ENCODE results near the gene CYP24A1. TPM values are rescaled to one million over a fixed set of nuclear protein-coding genes. Genes with fewer than 3 reads are reported as not detected.

The CYP24A1 gene
- polyA plus RNA-seq, 6 donors from 2014 or later: not detected

DNA sequence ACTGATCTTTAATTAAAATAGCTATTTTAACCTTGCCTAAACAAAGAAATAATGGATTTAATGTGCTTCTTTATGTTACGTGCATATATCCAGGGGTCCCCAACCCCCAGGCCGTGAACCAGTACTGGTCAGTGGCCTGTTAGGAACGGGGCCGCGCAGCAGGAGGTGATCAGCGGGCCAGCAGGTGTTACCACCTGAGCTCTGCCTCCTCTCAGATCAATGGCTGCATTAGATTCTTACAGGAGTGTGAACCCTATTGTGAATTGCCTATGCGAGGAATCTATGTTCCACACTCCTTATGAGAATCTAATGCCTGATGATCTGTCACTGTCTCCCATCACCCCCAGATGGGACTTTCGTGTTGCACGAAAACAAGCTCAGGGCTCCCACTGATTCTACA is 8.8 kb downstream of the CYP24A1 start:
- DNase-seq (no peak), ATAC-seq (ENCODE audit: low read depth in 2 of 2) (no peak)
- Mint-ChIP-seq H3K4me1 (no peaks in the 10 kb centered on the region), H3K27ac (no peak overlapping the region), H3K27me3 (peaks cover 41 to 44% (median 43%) of the 10 kb centered on the region in 3 donors), H3K36me3 (no peaks in the 10 kb centered on the region), H3K9me3 (no peaks in the 10 kb centered on the region), H3K4me3 (no peak overlapping the region)

DNA sequence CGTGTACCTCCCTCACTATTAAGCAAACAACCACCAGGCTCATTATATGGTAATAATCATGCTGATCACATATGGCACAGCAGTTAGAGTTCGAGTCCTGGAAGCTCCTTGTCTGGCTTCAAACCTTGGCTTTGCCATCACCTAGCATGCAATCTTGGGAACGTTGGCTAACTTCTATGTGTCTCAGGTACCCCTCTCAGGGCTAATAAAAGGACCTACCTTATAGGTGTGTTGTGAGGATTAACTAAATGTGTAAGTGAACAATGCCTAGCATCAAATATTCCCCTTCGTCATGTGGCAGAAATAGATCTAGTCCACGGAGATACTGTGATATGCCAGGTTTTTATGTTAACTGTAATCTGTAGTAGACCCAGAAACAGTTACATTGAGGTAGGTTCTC is 10.4 kb downstream of the CYP24A1 start:
- no peaks in the 10 kb centered on the region for H3K36me3 Mint-ChIP-seq
- no peak for DNase-seq
- H3K4me1 Mint-ChIP-seq: no peaks in the 10 kb centered on the region
- no peak for ATAC-seq (ENCODE audit: low read depth in 2 of 2)
- peaks cover 25 to 37% (median 28%) of the 10 kb centered on the region in 3 donors for H3K27me3 Mint-ChIP-seq
- H3K4me3 Mint-ChIP-seq: no peak overlapping the region
- H3K27ac Mint-ChIP-seq: no peak overlapping the region
- no peaks in the 10 kb centered on the region for H3K9me3 Mint-ChIP-seq

DNA sequence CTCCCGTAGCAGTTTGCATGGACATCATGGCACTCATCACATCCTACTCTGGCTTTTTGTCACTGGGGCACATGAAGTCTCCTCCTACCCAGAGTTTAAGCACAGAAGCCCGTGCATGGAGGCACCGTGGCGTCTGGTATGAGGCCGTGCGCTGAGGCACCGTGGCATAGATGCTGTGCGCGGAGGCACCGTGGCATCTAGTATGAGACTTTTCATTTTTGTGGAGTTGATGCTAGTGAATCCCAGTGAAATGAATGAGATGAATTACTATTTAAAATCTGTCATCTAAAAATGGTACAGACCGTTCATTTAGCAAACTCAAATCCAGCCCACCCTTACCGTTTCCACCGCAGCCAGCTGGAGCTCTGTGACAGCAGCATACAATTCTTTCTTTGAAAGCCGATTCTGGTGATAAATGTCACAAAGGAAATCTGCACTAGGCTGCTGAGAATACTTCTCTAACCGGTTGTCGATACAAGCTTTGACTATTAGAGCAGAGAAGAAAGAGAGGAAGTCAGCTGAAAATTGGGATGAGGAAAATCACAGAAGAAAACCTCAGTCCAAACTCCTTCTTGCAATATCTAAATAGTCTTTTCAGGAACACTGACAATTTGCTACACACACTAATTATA is 11.3 kb downstream of the CYP24A1 start:
- Mint-ChIP-seq H3K27me3 (peaks cover 15 to 29% (median 20%) of the 10 kb centered on the region in 3 donors), H3K4me3 (no peak overlapping the region), H3K9me3 (no peaks in the 10 kb centered on the region), H3K36me3 (no peaks in the 10 kb centered on the region), H3K4me1 (no peaks in the 10 kb centered on the region), H3K27ac (no peak overlapping the region)
- DNase-seq (no peak), ATAC-seq (ENCODE audit: low read depth in 2 of 2) (no peak)

DNA sequence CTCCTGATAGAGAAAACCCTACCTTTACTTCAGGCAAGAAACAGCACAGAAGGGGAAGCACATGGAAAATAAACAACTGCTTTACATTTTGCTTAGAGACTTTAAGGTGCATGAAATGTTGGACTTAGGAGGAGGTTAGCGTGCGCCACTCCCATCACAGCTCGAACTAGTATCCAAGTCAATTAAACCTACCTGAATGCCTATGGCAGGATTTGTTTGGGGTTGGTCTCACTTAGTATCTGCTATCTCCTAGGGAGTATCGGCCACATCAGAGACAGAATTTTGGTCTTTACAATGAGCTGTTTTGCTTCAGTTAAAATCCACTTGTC is 12.0 kb downstream of the CYP24A1 start:
- DNase-seq (no peak), ATAC-seq (ENCODE audit: low read depth in 2 of 2) (no peak)
- H3K9me3 Mint-ChIP-seq: no peaks in the 10 kb centered on the region
- H3K4me3 Mint-ChIP-seq: no peak overlapping the region
- peaks cover 15 to 25% (median 20%) of the 10 kb centered on the region in 3 donors for H3K27me3 Mint-ChIP-seq
- H3K27ac Mint-ChIP-seq: no peak overlapping the region
- no peaks in the 10 kb centered on the region for H3K4me1 Mint-ChIP-seq
- H3K36me3 Mint-ChIP-seq: no peaks in the 10 kb centered on the region

DNA sequence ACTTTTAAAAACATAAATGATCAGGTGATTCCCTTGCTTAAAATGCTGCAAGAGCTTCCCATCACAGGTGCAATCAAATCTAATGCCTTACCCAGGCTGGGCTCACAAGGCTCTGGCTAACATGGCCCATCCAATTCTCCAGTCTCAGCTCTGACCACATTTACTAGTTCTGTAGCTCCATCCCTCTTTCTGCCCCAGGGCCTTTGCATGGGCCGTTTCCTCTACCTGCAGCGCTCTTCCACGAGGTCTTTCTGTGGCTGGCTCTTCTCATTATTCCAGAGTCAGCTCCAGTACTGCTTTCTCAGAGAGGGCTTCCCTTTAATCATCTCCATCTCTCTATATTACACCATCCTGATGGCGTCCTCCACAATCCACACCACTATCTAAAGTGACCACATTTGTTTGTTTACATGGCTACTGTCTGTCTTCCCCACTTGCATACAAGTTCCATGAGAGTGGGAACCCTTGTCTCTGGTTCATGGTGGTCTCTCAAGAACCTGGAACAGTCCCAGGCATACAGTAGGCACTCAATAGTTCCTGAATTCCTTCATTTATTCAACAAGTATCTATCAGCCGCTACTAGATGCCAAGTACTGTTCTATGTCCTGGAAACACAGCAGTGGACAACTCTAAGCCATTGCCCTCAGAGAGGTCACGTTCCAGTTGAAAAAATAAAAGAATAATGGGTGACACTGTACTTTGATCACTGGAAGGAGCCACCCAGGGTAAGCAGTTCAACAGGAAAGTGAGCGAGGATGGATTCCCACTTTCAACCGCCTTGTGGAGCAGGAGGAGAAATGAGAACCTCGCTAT is 12.6 kb downstream of the CYP24A1 start:
- Mint-ChIP-seq H3K27me3 (peaks cover 15 to 25% (median 18%) of the 10 kb centered on the region in 3 donors), H3K4me1 (no peaks in the 10 kb centered on the region), H3K9me3 (no peaks in the 10 kb centered on the region), H3K4me3 (no peak overlapping the region), H3K27ac (peak overlapping the region in 1 of 6 donors; percentile 77), H3K36me3 (no peaks in the 10 kb centered on the region)
- no peak for DNase-seq
- ATAC-seq (ENCODE audit: low read depth in 2 of 2): no peak

DNA sequence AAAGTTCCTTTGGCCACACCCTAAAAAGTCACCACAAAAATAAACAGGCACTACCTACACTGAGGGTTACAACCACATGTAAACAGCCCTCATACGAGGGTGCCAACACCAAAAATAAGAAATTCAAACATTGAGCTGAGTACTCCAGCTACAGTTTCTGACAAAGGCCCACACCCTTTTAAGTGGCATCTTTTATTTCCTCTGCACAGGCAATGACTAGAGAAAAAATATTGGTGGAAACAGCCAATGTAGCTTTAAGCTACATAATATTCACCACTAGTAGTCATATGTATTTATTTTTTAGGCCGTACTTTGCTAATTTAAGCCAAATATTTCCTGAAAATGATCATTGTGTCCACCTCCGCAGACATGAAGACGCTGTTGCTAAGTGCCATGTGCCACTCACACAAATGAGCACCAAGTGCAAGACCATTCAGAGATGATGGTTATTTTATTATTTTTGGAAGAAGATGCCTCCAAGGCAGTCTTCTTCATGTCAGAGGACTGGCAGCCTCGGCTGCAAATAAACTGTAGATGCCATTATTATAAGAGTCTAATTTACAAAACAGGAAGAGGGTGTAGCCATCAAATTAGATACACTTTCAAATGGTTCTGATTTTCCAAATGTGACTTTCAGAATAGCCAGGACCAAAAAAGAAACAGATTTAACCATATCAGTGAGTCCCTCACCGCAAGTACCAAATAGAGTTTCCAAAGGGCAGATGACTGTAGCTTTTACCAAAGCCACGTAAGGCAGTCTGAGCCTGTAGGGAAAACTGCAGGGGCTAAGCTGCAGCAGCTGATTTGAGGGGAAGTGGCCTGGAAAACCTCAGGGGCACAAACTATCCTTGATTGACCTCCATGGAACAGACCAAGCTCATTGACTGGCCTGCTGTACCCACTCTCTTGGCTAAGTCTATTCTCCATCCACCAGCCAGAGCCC is 13.4 kb downstream of the CYP24A1 start:
- DNase-seq: no peak
- no peaks in the 10 kb centered on the region for H3K36me3 Mint-ChIP-seq
- no peaks in the 10 kb centered on the region for H3K4me1 Mint-ChIP-seq
- no peak overlapping the region for H3K27ac Mint-ChIP-seq
- H3K27me3 Mint-ChIP-seq: peaks cover 10 to 22% (median 10%) of the 10 kb centered on the region in 3 donors
- ATAC-seq (ENCODE audit: low read depth in 2 of 2): no peak
- no peaks in the 10 kb centered on the region for H3K9me3 Mint-ChIP-seq
- H3K4me3 Mint-ChIP-seq: no peak overlapping the region

DNA sequence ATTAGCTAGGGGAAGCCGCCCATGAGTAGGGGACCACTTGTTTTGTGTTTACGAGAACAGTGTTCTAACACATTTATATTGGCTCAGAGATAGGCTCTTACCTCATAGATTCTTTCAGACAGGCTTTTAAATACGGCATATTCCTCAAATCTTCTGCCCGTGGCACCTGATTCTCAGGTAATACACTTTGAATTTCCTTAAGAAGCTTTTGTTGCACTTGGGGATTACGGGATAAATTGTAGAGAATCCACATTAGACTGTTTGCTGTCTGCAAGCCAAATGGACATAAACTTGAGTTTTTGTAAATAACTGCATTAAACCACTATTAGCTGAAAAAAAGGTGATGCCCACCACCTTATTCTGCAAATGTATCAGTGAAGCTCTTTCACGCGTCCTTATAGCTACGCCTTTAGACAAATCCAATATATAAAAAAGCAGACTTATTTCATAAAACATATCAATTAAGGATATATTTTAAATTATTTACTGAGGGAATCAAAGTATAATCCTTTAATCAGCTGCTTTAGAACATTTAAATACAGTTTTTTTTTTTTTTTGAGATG is 14.8 kb downstream of the CYP24A1 start:
- Mint-ChIP-seq H3K36me3 (no peaks in the 10 kb centered on the region), H3K27ac (no peak overlapping the region), H3K4me3 (no peak overlapping the region), H3K9me3 (no peaks in the 10 kb centered on the region), H3K4me1 (no peaks in the 10 kb centered on the region), H3K27me3 (peaks cover 10 to 22% (median 13%) of the 10 kb centered on the region in 3 donors)
- no peak for DNase-seq
- ATAC-seq (ENCODE audit: low read depth in 2 of 2): no peak

DNA sequence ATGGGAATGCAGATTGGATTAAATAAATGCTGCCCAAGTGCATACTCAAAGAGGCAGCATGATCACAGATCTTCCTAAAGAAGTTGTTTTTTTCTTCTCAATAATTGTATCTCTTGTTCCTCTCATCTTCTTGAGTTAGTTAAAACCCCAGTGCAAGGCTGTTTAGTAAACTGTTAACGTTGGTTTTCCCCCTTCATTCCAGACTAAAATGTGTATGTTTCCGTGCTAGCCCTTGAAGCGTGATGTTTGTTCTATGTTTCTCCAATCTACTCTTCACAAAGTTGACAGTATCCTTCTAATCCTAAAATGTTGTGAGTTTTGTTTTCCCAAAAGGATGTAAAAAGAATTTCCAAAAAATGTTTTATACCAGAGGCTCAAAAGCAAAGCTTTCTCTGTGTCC is 15.6 kb downstream of the CYP24A1 start:
- H3K9me3 Mint-ChIP-seq: no peaks in the 10 kb centered on the region
- H3K36me3 Mint-ChIP-seq: no peaks in the 10 kb centered on the region
- no peak for DNase-seq
- no peaks in the 10 kb centered on the region for H3K4me1 Mint-ChIP-seq
- no peak for ATAC-seq (ENCODE audit: low read depth in 2 of 2)
- peaks cover 10 to 19% (median 13%) of the 10 kb centered on the region in 3 donors for H3K27me3 Mint-ChIP-seq
- H3K27ac Mint-ChIP-seq: no peak overlapping the region
- H3K4me3 Mint-ChIP-seq: no peak overlapping the region

DNA sequence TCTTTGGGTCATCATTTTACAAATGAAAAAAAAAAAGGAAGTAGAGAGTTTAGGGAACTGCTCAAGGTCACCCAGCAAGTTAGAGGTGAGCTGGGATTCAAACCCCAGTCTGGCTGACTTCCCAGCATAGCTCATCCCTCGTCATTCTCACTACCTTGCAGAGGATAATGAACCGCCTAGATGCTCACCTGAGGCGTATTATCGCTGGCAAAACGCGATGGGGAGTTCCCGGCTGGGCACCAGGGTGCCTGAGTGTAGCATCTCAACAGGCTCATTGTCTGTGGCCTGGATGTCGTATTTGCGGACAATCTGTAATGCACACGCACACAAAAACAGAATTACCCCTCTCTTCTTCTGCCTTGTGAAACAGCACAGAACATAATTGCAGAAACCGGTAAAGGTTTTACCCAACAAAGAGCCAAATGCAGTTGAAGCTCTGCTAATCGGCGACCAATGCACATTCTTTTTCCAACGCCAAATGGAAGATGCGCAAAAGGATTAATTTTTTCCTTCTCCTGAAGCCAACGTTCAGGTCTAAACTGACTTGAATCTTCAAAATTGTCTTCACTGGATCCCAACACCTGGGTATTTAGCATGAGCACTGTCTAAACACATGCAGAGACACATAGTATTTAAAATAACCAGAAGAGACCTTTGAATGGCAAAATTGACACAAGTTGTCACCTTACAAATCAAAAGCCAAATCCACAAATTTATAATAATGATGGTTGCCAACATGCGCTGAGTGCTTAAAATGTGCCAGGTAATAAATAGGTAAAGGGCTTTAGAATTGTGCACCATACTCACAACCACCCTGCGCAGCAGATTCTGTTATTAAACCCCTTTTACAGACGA is 16.6 kb downstream of the CYP24A1 start:
- DNase-seq (no peak), ATAC-seq (ENCODE audit: low read depth in 2 of 2) (no peak)
- Mint-ChIP-seq H3K27me3 (peaks cover 10 to 13% (median 11%) of the 10 kb centered on the region in 3 donors), H3K4me1 (no peaks in the 10 kb centered on the region), H3K9me3 (no peaks in the 10 kb centered on the region), H3K36me3 (no peaks in the 10 kb centered on the region), H3K27ac (no peak overlapping the region), H3K4me3 (no peak overlapping the region)

DNA sequence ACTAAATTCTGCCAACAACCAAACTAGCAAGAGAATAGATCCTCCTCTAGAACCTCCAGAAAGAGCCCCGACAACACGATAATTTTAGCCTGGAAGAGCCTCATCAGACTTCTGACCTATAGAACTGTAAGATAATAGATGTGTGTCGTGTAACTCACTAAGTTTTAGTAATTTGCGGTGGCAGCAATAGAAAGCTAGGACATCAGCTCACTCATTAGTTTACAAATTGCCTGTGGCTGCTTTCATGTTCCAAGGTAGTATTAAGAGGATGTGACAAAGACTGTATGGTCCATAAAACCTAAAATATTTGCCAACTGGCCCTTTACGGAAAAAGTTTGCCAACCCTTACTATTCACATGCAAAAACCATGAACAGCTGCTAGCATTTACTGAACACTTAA is 17.3 kb downstream of the CYP24A1 start:
- Mint-ChIP-seq H3K4me3 (no peak overlapping the region), H3K27ac (no peak overlapping the region), H3K36me3 (no peaks in the 10 kb centered on the region), H3K4me1 (no peaks in the 10 kb centered on the region), H3K9me3 (no peaks in the 10 kb centered on the region), H3K27me3 (peaks cover 7 to 10% (median 9%) of the 10 kb centered on the region in 3 donors)
- DNase-seq (no peak), ATAC-seq (ENCODE audit: low read depth in 2 of 2) (no peak)

DNA sequence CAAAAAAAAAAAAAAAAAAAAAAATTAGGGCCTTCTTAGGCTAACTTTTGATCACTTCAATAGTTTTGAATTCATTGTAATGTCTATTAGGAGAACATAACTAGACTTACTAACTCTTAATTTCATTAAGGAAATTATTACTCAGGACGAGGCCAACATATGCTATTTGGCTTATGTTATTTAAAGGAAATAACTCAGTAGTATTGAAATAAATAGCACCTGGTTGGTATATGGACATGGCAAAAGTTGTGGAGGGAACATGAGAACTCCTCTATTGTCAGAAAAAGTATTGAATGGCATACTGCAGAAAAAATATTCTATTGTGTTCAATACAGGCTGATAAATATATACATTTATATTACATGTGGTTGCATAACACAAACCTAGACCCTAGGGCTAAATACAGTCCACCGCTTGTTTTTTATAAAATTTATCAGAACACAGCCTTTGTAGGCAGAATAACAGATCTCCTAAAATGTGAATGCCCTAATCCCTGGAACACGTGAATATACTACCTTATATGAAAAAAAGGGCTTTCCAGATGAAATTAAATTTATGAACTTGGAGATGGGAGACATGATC is 18.0 kb downstream of the CYP24A1 start:
- DNase-seq (no peak), ATAC-seq (ENCODE audit: low read depth in 2 of 2) (no peak)
- H3K4me1 Mint-ChIP-seq: no peaks in the 10 kb centered on the region
- H3K27ac Mint-ChIP-seq: no peak overlapping the region
- no peak overlapping the region for H3K4me3 Mint-ChIP-seq
- no peaks in the 10 kb centered on the region for H3K36me3 Mint-ChIP-seq
- H3K9me3 Mint-ChIP-seq: no peaks in the 10 kb centered on the region
- peaks cover 0 to 4% (median 2%) of the 10 kb centered on the region in 3 donors for H3K27me3 Mint-ChIP-seq

DNA sequence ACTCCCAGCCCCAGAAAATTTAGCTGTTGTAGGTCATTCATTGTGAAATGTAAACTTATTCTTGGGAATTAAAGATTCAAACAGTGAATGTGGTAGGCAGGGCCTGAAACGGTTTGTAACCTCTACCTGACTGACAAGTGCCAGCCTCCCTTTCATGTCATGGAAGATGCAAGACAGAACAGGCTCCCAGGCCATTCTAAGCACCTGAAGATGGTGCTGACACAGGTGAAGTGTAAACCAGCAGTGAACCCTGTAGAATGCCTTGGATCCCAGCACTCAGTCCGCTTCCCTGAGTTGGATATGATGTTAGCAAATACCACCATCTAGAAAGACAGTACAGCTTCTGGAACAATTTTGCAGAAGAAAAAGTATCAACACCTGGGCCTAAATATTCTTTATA is 19.3 kb downstream of the CYP24A1 start:
- Mint-ChIP-seq H3K4me1 (no peaks in the 10 kb centered on the region), H3K9me3 (no peaks in the 10 kb centered on the region), H3K36me3 (no peaks in the 10 kb centered on the region), H3K4me3 (no peak overlapping the region), H3K27ac (no peak overlapping the region), H3K27me3 (peaks cover 0 to 5% (median 3%) of the 10 kb centered on the region in 3 donors)
- ATAC-seq (ENCODE audit: low read depth in 2 of 2): no peak
- no peak for DNase-seq
